Testis (tissue), 3 donors: ENCODE results near the gene WDR73. TPM values are rescaled to one million over a fixed set of nuclear protein-coding genes. Genes with fewer than 3 reads are reported as not detected.

Experiments
- DNase-seq: peaks from one replicate; pipeline ENCODE4 v3.0.0-alpha.2; 2019
- H3K27ac ChIP-seq, 2 donors: fragments of 200-600 bp; sonication (generic); one replicate each; pipeline ENCODE4 v1.5.1; 2019
- H3K27me3 ChIP-seq: fragments of 200-600 bp; sonication (generic); one replicate; pipeline ENCODE4 v1.5.1; 2019
- H3K36me3 ChIP-seq: fragments of 200-600 bp; sonication (generic); one replicate; pipeline ENCODE4 v1.5.1; 2017; ENCODE audit warnings: low read depth; ENCODE audit errors: missing control alignments
- H3K4me1 ChIP-seq: fragments of 200-600 bp; sonication (generic); one replicate; pipeline ENCODE4 v1.5.1; 2019
- H3K4me3 ChIP-seq, 2 donors: fragments of 200-600 bp; sonication (generic); one replicate each; pipeline ENCODE4 v1.5.1; 2017 to 2019
- H3K9me3 ChIP-seq: fragments of 200-600 bp; sonication (generic); one replicate; pipeline ENCODE4 v1.5.1; 2017
- CTCF ChIP-seq, 3 experiments: fragments of 450-650 bp in 2 of 3; fragments of 200-600 bp in 1 of 3; sonication (generic) in 1 of 3; IDR thresholded peaks; one replicate each; pipeline ENCODE4 v1.5.1; 2016 to 2019; ENCODE audit warnings: antibody characterized with exemption in 3 of 3, mild to moderate bottlenecking in 2 of 3, moderate library complexity in 1 of 3
- POLR2A ChIP-seq: fragments of 450-650 bp; IDR thresholded peaks from one replicate; pipeline ENCODE4 v1.6.1; 2017; ENCODE audit warnings: antibody characterized with exemption, mild to moderate bottlenecking, moderate library complexity
- WGBS, 2 donors: methylation state at CpG; one replicate each; pipeline ENCODE4 v1.1.5; 2018; 5-methylcytosine and 5-hydroxymethylcytosine counted together
- intact Hi-C: fragments of 100-400 bp; cut with DNase I; formaldehyde crosslinking; loops from one replicate; pipeline ENCODE4 v1.15.1; 2023; ENCODE audit warnings: low total_unique reads
- polyA plus RNA-seq: library from polyadenylated mRNA; stranded (reverse); fragments of 350-450 nt; fragmentation: Illumina TruSeq; extraction: RNeasy Lipid Tissue Mini Kit (QIAGEN cat#74804); gene quantifications from one replicate; pipeline ENCODE4 v1.2.3, GENCODE V29; 2014; ENCODE audit warnings: low read depth, low replicate concordance; ENCODE audit not compliant: insufficient read depth
- total RNA-seq, 2 donors: library from RNA; depleted of rRNA; stranded (reverse); fragments of >200 nt; gene quantifications; one replicate each; pipeline ENCODE4 v1.2.3, GENCODE V29; 2016

The WDR73 gene
- total and polyA plus RNA-seq, 3 donors from 2014 or later: 38.4 to 49.1 (median 40.4) TPM

GRCh38 chr15:84634228-84634837 lies 19.8 kb downstream of the WDR73 start:
- peak overlapping the region; percentile 66 for H3K4me3 ChIP-seq
- H3K4me1 ChIP-seq: peaks cover 27% of the 10 kb centered on the region
- DNase-seq: no peak
- H3K36me3 ChIP-seq: no peaks in the 10 kb centered on the region
- H3K9me3 ChIP-seq: no peaks in the 10 kb centered on the region
- intact Hi-C loops: no loop called here
- peak overlapping the region; percentile 8 to 93 for H3K27ac ChIP-seq
- WGBS, 2 donors: 20 to 23% methylated on average over 23 of the region's 23 CpGs
- H3K27me3 ChIP-seq: no peaks in the 10 kb centered on the region
- TF ChIP-seq CTCF (IDR thresholded peaks at IDR 0.05) (no peak), POLR2A (no peak)

GRCh38 chr15:84633311-84634227 lies 20.5 kb downstream of the WDR73 start:
- 0 to 1% methylated on average over 15 to 63 of the region's 105 CpGs for WGBS, 2 donors
- no peaks in the 10 kb centered on the region for H3K27me3 ChIP-seq
- peak; percentile 62 for DNase-seq
- TF ChIP-seq CTCF (IDR thresholded peaks at IDR 0.05) (no peak), POLR2A (no peak)
- intact Hi-C loops: no loop called here
- H3K36me3 ChIP-seq: no peaks in the 10 kb centered on the region
- H3K4me1 ChIP-seq: peaks cover 31% of the 10 kb centered on the region
- no peaks in the 10 kb centered on the region for H3K9me3 ChIP-seq
- peak overlapping the region; percentile 8 to 93 for H3K27ac ChIP-seq
- peak overlapping the region; percentile 66 for H3K4me3 ChIP-seq

GRCh38 chr15:84631706-84632272 lies 22.3 kb downstream of the WDR73 start:
- peaks cover 31% of the 10 kb centered on the region for H3K4me1 ChIP-seq
- intact Hi-C loops: no loop called here
- WGBS, 2 donors: 12 to 21% methylated on average over 7 of the region's 7 CpGs
- H3K9me3 ChIP-seq: no peaks in the 10 kb centered on the region
- H3K27me3 ChIP-seq: no peaks in the 10 kb centered on the region
- DNase-seq: peak; percentile 24
- peak overlapping the region; percentile 59 to 66 for H3K4me3 ChIP-seq
- no peak for TF ChIP-seq POLR2A
- TF ChIP-seq CTCF (IDR thresholded peaks at IDR 0.05): no peak
- no peaks in the 10 kb centered on the region for H3K36me3 ChIP-seq
- H3K27ac ChIP-seq: peak overlapping the region; percentile 81 to 82

- H3K4me3 ChIP-seq: no peak overlapping the region
- WGBS, 2 donors: 92% methylated on average over 9 of the region's 9 CpGs
- no peaks in the 10 kb centered on the region for H3K9me3 ChIP-seq
- H3K36me3 ChIP-seq: no peaks in the 10 kb centered on the region
- intact Hi-C loops: no loop called here
- no peaks in the 10 kb centered on the region for H3K27me3 ChIP-seq
- H3K4me1 ChIP-seq: peaks cover 22% of the 10 kb centered on the region
- H3K27ac ChIP-seq: no peak overlapping the region
- no peak for TF ChIP-seq CTCF (IDR thresholded peaks at IDR 0.05)
- no peak for TF ChIP-seq POLR2A
- DNase-seq: no peak
These were observed 25.1 kb downstream of the WDR73 start for GRCh38 chr15:84629033-84629432.
